T-helper 2 cell treated with Interferon-gamma antibody and Interleukin-4, amounts not matched to agents 5 μg/mL and 100 μg/mL, for 36 hours (primary cell): ENCODE measurements around the gene WDR62.
"Not testable (repeated sequence)": the region's sequence is repeated elsewhere in the genome, so short reads cannot be mapped to it uniquely, and the experiment has no call there.

Experiments
- DNase-seq: peaks from one replicate; pipeline ENCODE4 v3.0.0; 2021; ENCODE audit warnings: low spot score
- H3K27ac Mint-ChIP-seq: one replicate; pipeline ENCODE4 v1.8.0; 2021; ENCODE audit warnings: mild to moderate bottlenecking, mixed read lengths
- H3K27me3 Mint-ChIP-seq: one replicate; pipeline ENCODE4 v1.8.0; 2021; ENCODE audit warnings: low read depth, mixed read lengths
- H3K36me3 Mint-ChIP-seq: one replicate; pipeline ENCODE4 v1.8.0; 2021; ENCODE audit warnings: low read depth, mixed read lengths
- H3K4me1 Mint-ChIP-seq: one replicate; pipeline ENCODE4 v1.8.0; 2021; ENCODE audit warnings: low read depth, mixed read lengths
- H3K4me3 Mint-ChIP-seq: one replicate; pipeline ENCODE4 v1.8.0; 2022; ENCODE audit warnings: mild to moderate bottlenecking, moderate library complexity, mixed read lengths
- H3K9me3 Mint-ChIP-seq: one replicate; pipeline ENCODE4 v1.8.0; 2021; ENCODE audit warnings: mixed read lengths

The WDR62 gene

GRCh38 chr19:36115453-36116343, 61.0 kb downstream of the WDR62 start, which contains the start of gene TBCB:
TSS of gene TBCB (plus strand) at chr19:36115468. CDS start at chr19:36115561, 93 bp downstream.
- H3K36me3 Mint-ChIP-seq: peaks cover 47% of the 10 kb centered on the region
- no peaks in the 10 kb centered on the region for H3K9me3 Mint-ChIP-seq
- H3K27ac Mint-ChIP-seq: peak within 1 kb of the TSS; percentile 99
- H3K27me3 Mint-ChIP-seq: peaks cover 5% of the 10 kb centered on the region
- peak within 1 kb of the TSS; percentile 96 for H3K4me3 Mint-ChIP-seq
- DNase-seq: no peak
- peaks cover 29% of the 10 kb centered on the region for H3K4me1 Mint-ChIP-seq

- H3K27ac Mint-ChIP-seq: peak overlapping the region; percentile 99
- H3K27me3 Mint-ChIP-seq: peaks cover 5% of the 10 kb centered on the region
- H3K36me3 Mint-ChIP-seq: peaks cover 48% of the 10 kb centered on the region
Observed at GRCh38 chr19:36116344-36116637, 61.6 kb downstream of the WDR62 start.

GRCh38 chr19:36120092-36120983, 65.6 kb downstream of the WDR62 start:
- peaks cover 16% of the 10 kb centered on the region for H3K4me1 Mint-ChIP-seq
- H3K36me3 Mint-ChIP-seq: peaks cover 59% of the 10 kb centered on the region
- no peak for DNase-seq
- no peaks in the 10 kb centered on the region for H3K9me3 Mint-ChIP-seq
- H3K27ac Mint-ChIP-seq: no peak overlapping the region
- H3K4me3 Mint-ChIP-seq: no peak overlapping the region
- H3K27me3 Mint-ChIP-seq: no peaks in the 10 kb centered on the region

More at GRCh38 chr19:36116344-36116637, 61.6 kb downstream of the WDR62 start:
- no peak for DNase-seq
- peak overlapping the region; percentile 96 for H3K4me3 Mint-ChIP-seq
- no peaks in the 10 kb centered on the region for H3K9me3 Mint-ChIP-seq
- H3K4me1 Mint-ChIP-seq: peaks cover 29% of the 10 kb centered on the region

GRCh38 chr19:36120984-36121358, 66.3 kb downstream of the WDR62 start:
- Mint-ChIP-seq H3K4me3 (no peak overlapping the region), H3K36me3 (peaks cover 64% of the 10 kb centered on the region), H3K27ac (no peak overlapping the region), H3K27me3 (no peaks in the 10 kb centered on the region), H3K9me3 (no peaks in the 10 kb centered on the region), H3K4me1 (peaks cover 15% of the 10 kb centered on the region)
- no peak for DNase-seq

- Mint-ChIP-seq H3K9me3 (no peaks in the 10 kb centered on the region), H3K4me3 (no peak overlapping the region), H3K36me3 (peaks cover 60% of the 10 kb centered on the region), H3K27ac (no peak overlapping the region), H3K4me1 (peaks cover 11% of the 10 kb centered on the region), H3K27me3 (no peaks in the 10 kb centered on the region)
- DNase-seq: no peak
Observed at GRCh38 chr19:36121486-36122124, 66.9 kb downstream of the WDR62 start.

GRCh38 chr19:36125557-36125956, 70.9 kb downstream of the WDR62 start:
- no peak for DNase-seq
- Mint-ChIP-seq H3K4me3 (no peak overlapping the region), H3K4me1 (peaks cover 9% of the 10 kb centered on the region), H3K27me3 (no peaks in the 10 kb centered on the region), H3K36me3 (peaks cover 31% of the 10 kb centered on the region), H3K9me3 (no peaks in the 10 kb centered on the region), H3K27ac (peak overlapping the region; percentile 36)

GRCh38 chr19:36128392-36128736, 73.7 kb downstream of the WDR62 start:
- no peak for DNase-seq
- H3K9me3 Mint-ChIP-seq: no peaks in the 10 kb centered on the region
- H3K27ac Mint-ChIP-seq: peak overlapping the region; percentile 92
- peaks cover 20% of the 10 kb centered on the region for H3K4me1 Mint-ChIP-seq
- H3K4me3 Mint-ChIP-seq: peak overlapping the region; percentile 85
- peaks cover 19% of the 10 kb centered on the region for H3K36me3 Mint-ChIP-seq
- H3K27me3 Mint-ChIP-seq: no peaks in the 10 kb centered on the region

- H3K27ac Mint-ChIP-seq, H3K27me3 Mint-ChIP-seq, H3K9me3 Mint-ChIP-seq, H3K36me3 Mint-ChIP-seq, DNase-seq, H3K4me3 Mint-ChIP-seq: not testable (repeated sequence)
- H3K4me1 Mint-ChIP-seq: peaks cover 20% of the 10 kb centered on the region
Observed at GRCh38 chr19:36131221-36131620, 76.5 kb downstream of the WDR62 start.

GRCh38 chr19:36134867-36135266, 80.2 kb downstream of the WDR62 start:
- not testable (repeated sequence) for H3K36me3 Mint-ChIP-seq, H3K27ac Mint-ChIP-seq, H3K4me3 Mint-ChIP-seq, H3K27me3 Mint-ChIP-seq, H3K9me3 Mint-ChIP-seq, DNase-seq
- H3K4me1 Mint-ChIP-seq: peaks cover 17% of the 10 kb centered on the region

- H3K27ac Mint-ChIP-seq: peak overlapping the region; percentile 27
- H3K27me3 Mint-ChIP-seq: no peaks in the 10 kb centered on the region
- peaks cover 21% of the 10 kb centered on the region for H3K4me1 Mint-ChIP-seq
- no peak overlapping the region for H3K4me3 Mint-ChIP-seq
- peaks cover 16% of the 10 kb centered on the region for H3K36me3 Mint-ChIP-seq
- no peak for DNase-seq
- no peaks in the 10 kb centered on the region for H3K9me3 Mint-ChIP-seq
Observed at GRCh38 chr19:36136964-36137686, 82.4 kb downstream of the WDR62 start.

GRCh38 chr19:36139120-36139472, 84.4 kb downstream of the WDR62 start:
- DNase-seq: no peak
- Mint-ChIP-seq H3K27me3 (no peaks in the 10 kb centered on the region), H3K36me3 (peaks cover 25% of the 10 kb centered on the region), H3K4me1 (peaks cover 14% of the 10 kb centered on the region), H3K27ac (peak overlapping the region; percentile 94), H3K4me3 (peak overlapping the region; percentile 97), H3K9me3 (no peaks in the 10 kb centered on the region)

GRCh38 chr19:36139473-36140303, 85.0 kb downstream of the WDR62 start, which contains the start of gene CAPNS1:
TSS of gene CAPNS1 (plus strand) at chr19:36140066. CDS start at chr19:36141012, 946 bp downstream.
- H3K9me3 Mint-ChIP-seq: no peaks in the 10 kb centered on the region
- H3K4me1 Mint-ChIP-seq: peaks cover 14% of the 10 kb centered on the region
- peak within 1 kb of the TSS; percentile 97 for H3K4me3 Mint-ChIP-seq
- H3K27ac Mint-ChIP-seq: peak within 1 kb of the TSS; percentile 94
- peak; percentile 97 for DNase-seq
- H3K36me3 Mint-ChIP-seq: peaks cover 28% of the 10 kb centered on the region
- H3K27me3 Mint-ChIP-seq: no peaks in the 10 kb centered on the region
